HG03342 (cell line): ENCODE data around the gene JADE2.
A peak's percentile ranks its signal among the peaks of the same experiment; 100 is the strongest.
"Not testable (repeated sequence)": the region's sequence is repeated elsewhere in the genome, so short reads cannot be mapped to it uniquely, and the experiment has no call there.

ENCODE experiments used
- ATAC-seq: cut with Tn5 transposase; IDR thresholded peaks from one replicate; pipeline ENCODE4 v1.9.1; 2021; ENCODE audit warnings: mild to moderate bottlenecking, moderate library complexity; ENCODE audit not compliant: unreplicated experiment

Gene JADE2

GRCh38 chr5:134507452-134507851, 18.0 kb upstream of the JADE2 start:
- no peak for ATAC-seq

- ATAC-seq, result no peak
Observed at GRCh38 chr5:134508521-134509195, 16.8 kb upstream of the JADE2 start.

GRCh38 chr5:134509308-134510040, 16.0 kb upstream of the JADE2 start:
- no peak for ATAC-seq

- no peak for ATAC-seq
Observed at GRCh38 chr5:134510970-134511795, 14.3 kb upstream of the JADE2 start.

GRCh38 chr5:134511796-134512660, 13.4 kb upstream of the JADE2 start:
- no peak for ATAC-seq

GRCh38 chr5:134512661-134512999, 12.8 kb upstream of the JADE2 start:
- ATAC-seq, result no peak

- ATAC-seq, result no peak
Observed at GRCh38 chr5:134515801-134516200, 9.7 kb upstream of the JADE2 start.

GRCh38 chr5:134516984-134517383, 8.5 kb upstream of the JADE2 start:
- not testable (repeated sequence) for ATAC-seq

GRCh38 chr5:134517553-134517952, 7.9 kb upstream of the JADE2 start:
- no peak for ATAC-seq

GRCh38 chr5:134519989-134520388, 5.5 kb upstream of the JADE2 start:
- ATAC-seq, result no peak

GRCh38 chr5:134521841-134522240, 3.6 kb upstream of the JADE2 start:
- no peak for ATAC-seq

- ATAC-seq, result no peak
Observed at GRCh38 chr5:134523543-134524271, 1.8 kb upstream of the JADE2 start.

- ATAC-seq, result no peak
Observed at GRCh38 chr5:134524272-134524825, 1.1 kb upstream of the JADE2 start.

GRCh38 chr5:134525683-134526482, 413 bp downstream of the JADE2 start:
- ATAC-seq, result peak; percentile 11

- ATAC-seq, result peak; percentile 24
Observed at GRCh38 chr5:134526483-134527155, 1.1 kb downstream of the JADE2 start.

GRCh38 chr5:134527156-134527960, 1.9 kb downstream of the JADE2 start:
- ATAC-seq, result peak; percentile 39

GRCh38 chr5:134527961-134528424, 2.5 kb downstream of the JADE2 start:
- no peak for ATAC-seq
